Small intestine (tissue), 7 donors: ENCODE data around the gene MAS1. TPM values are rescaled to one million over a fixed set of nuclear protein-coding genes. Genes with fewer than 3 reads are reported as not detected.
"Not testable (repeated sequence)": the region's sequence is repeated elsewhere in the genome, so short reads cannot be mapped to it uniquely, and the experiment has no call there.

Experiments used
- DNase-seq, 2 donors: peaks; one replicate each; pipeline versions ENCODE4 v3.0.0 to v3.0.0-alpha.2; 2013
- FAIRE-seq: peaks from 2 replicates; lab custom pipeline; 2012; peaks lifted over from hg19 to GRCh38; lab: Jason Lieb, UNC
- H3K27ac ChIP-seq, 3 donors: one replicate each; pipeline ENCODE4 v1.5.1; 2013; ENCODE audit warnings: low read length in 2 of 3, mild to moderate bottlenecking in 2 of 3, control low read depth in 1 of 3, inconsistent platforms in 1 of 3, low read depth in 1 of 3, moderate library complexity in 1 of 3
- H3K27me3 ChIP-seq, 3 donors: one replicate each; pipeline ENCODE4 v1.6.1; 2013; ENCODE audit warnings: low read length in 3 of 3, inconsistent platforms in 1 of 3; ENCODE audit not compliant: control insufficient read depth in 3 of 3, insufficient read depth in 3 of 3
- H3K36me3 ChIP-seq, 3 donors: one replicate each; pipeline ENCODE4 v1.6.1; 2013; ENCODE audit warnings: low read length in 3 of 3, inconsistent platforms in 1 of 3, low read depth in 1 of 3, mild to moderate bottlenecking in 1 of 3, moderate library complexity in 1 of 3; ENCODE audit not compliant: control insufficient read depth in 3 of 3, insufficient read depth in 2 of 3
- H3K4me1 ChIP-seq, 3 donors: one replicate each; pipeline ENCODE4 v1.6.1; 2013; ENCODE audit warnings: low read length in 2 of 3, inconsistent platforms in 1 of 3, low read depth in 1 of 3, mild to moderate bottlenecking in 1 of 3, moderate library complexity in 1 of 3; ENCODE audit not compliant: control insufficient read depth in 3 of 3, insufficient read depth in 2 of 3
- H3K4me3 ChIP-seq, 3 donors: one replicate each; pipeline ENCODE4 v1.5.1; 2013; ENCODE audit warnings: low read length in 3 of 3, control low read depth in 1 of 3, inconsistent platforms in 1 of 3, low read depth in 1 of 3, mild to moderate bottlenecking in 1 of 3, moderate library complexity in 1 of 3
- H3K9me3 ChIP-seq, 2 donors: one replicate each; pipeline ENCODE4 v1.6.1; 2013; ENCODE audit warnings: low read depth in 1 of 2, low read length in 1 of 2; ENCODE audit not compliant: control insufficient read depth in 2 of 2, insufficient read depth in 1 of 2
- WGBS, 3 donors: extraction: QIAGEN DNeasy Blood & Tissue Kit; methylation state at CpG; one replicate each; pipeline ENCODE4 v1.1.7; 2013; 5-methylcytosine and 5-hydroxymethylcytosine counted together
- polyA plus RNA-seq, 4 donors: library from polyadenylated mRNA; stranded (reverse) in 3 of 4; unstranded in 1 of 4; fragments of 200-250 nt in 3 of 4; fragments of 120-200 nt in 1 of 4; gene quantifications; one replicate each; pipeline versions ENCODE4 v1.2.1 to v1.2.3, GENCODE V29; 2013
- donor health status: healthy with polysubstance abuse.
- donor health status: control.
- donor health status: control.
- donor health status: Bipolar disorder and iron deficiency.
- donor health status: healthy.

The MAS1 gene
- polyA plus RNA-seq, 4 donors: under 0.01 TPM; not detected in 3

- no peaks in the 10 kb centered on the region for H3K27me3 ChIP-seq
- no peak for FAIRE-seq
- no peaks in the 10 kb centered on the region for H3K4me1 ChIP-seq
- 77 to 93% (median 92%) methylated on average over 1 of the region's 1 CpG for WGBS, 3 donors
- DNase-seq: no peak
- no peaks in the 10 kb centered on the region for H3K36me3 ChIP-seq
- H3K4me3 ChIP-seq: no peak overlapping the region
- no peaks in the 10 kb centered on the region for H3K9me3 ChIP-seq
- H3K27ac ChIP-seq: no peak overlapping the region
Measured at GRCh38 chr6:159858259-159858658, 32.5 kb upstream of the MAS1 start.

GRCh38 chr6:159860482-159860881 is 30.3 kb upstream of the MAS1 start:
- H3K36me3 ChIP-seq: no peaks in the 10 kb centered on the region
- DNase-seq: no peak
- H3K4me1 ChIP-seq: no peaks in the 10 kb centered on the region
- no peak overlapping the region for H3K4me3 ChIP-seq
- no peak for FAIRE-seq
- H3K9me3 ChIP-seq: no peaks in the 10 kb centered on the region
- 93 to 100% (median 99%) methylated on average over 1 of the region's 1 CpG for WGBS, 3 donors
- H3K27me3 ChIP-seq: no peaks in the 10 kb centered on the region
- no peak overlapping the region for H3K27ac ChIP-seq

GRCh38 chr6:159862103-159862502 is 28.7 kb upstream of the MAS1 start:
- Histone ChIP-seq H3K9me3 (no peaks in the 10 kb centered on the region), H3K27me3 (no peaks in the 10 kb centered on the region), H3K4me3 (no peak overlapping the region), H3K4me1 (no peaks in the 10 kb centered on the region), H3K27ac (no peak overlapping the region), H3K36me3 (no peaks in the 10 kb centered on the region)
- FAIRE-seq: no peak
- 67 to 76% (median 72%) methylated on average over 5 of the region's 5 CpGs for WGBS, 3 donors
- no peak for DNase-seq

- H3K4me3 ChIP-seq, H3K27ac ChIP-seq, H3K9me3 ChIP-seq, H3K36me3 ChIP-seq, H3K27me3 ChIP-seq, H3K4me1 ChIP-seq, FAIRE-seq: not testable (repeated sequence)
- WGBS, 3 donors: 15 to 29% (median 21%) methylated on average over 5 of the region's 5 CpGs
- DNase-seq: peak; percentile 57 to 71
Measured at GRCh38 chr6:159863341-159863740, 27.4 kb upstream of the MAS1 start.

GRCh38 chr6:159865226-159865920 is 25.4 kb upstream of the MAS1 start:
- Histone ChIP-seq H3K27ac (no peak overlapping the region), H3K4me3 (no peak overlapping the region), H3K4me1 (no peaks in the 10 kb centered on the region), H3K27me3 (no peaks in the 10 kb centered on the region), H3K9me3 (peaks cover 0 to 3% of the 10 kb centered on the region in 2 donors), H3K36me3 (no peaks in the 10 kb centered on the region)
- no peak for DNase-seq
- 89 to 94% (median 91%) methylated on average over 12 of the region's 12 CpGs for WGBS, 3 donors
- no peak for FAIRE-seq

- no peaks in the 10 kb centered on the region for H3K4me1 ChIP-seq
- H3K4me3 ChIP-seq: no peak overlapping the region
- 86 to 91% (median 90%) methylated on average over 23 to 28 of the region's 28 CpGs for WGBS, 3 donors
- no peak overlapping the region for H3K27ac ChIP-seq
- H3K27me3 ChIP-seq: no peaks in the 10 kb centered on the region
- H3K36me3 ChIP-seq: no peaks in the 10 kb centered on the region
- peaks cover 0 to 3% of the 10 kb centered on the region in 2 donors for H3K9me3 ChIP-seq
- FAIRE-seq (no peak), DNase-seq (no peak)
Measured at GRCh38 chr6:159866286-159867247, 24.2 kb upstream of the MAS1 start.

- no peak for DNase-seq
- no peaks in the 10 kb centered on the region for H3K36me3 ChIP-seq
- H3K9me3 ChIP-seq: peaks cover 0 to 3% of the 10 kb centered on the region in 2 donors
- FAIRE-seq: no peak
- WGBS, 3 donors: 88 to 94% (median 90%) methylated on average over 1 of the region's 1 CpG
- no peaks in the 10 kb centered on the region for H3K27me3 ChIP-seq
- no peak overlapping the region for H3K27ac ChIP-seq
- no peaks in the 10 kb centered on the region for H3K4me1 ChIP-seq
- no peak overlapping the region for H3K4me3 ChIP-seq
Measured at GRCh38 chr6:159871241-159871640, 19.5 kb upstream of the MAS1 start.

GRCh38 chr6:159871906-159872305 is 18.9 kb upstream of the MAS1 start:
- 74 to 83% (median 75%) methylated on average over 5 of the region's 5 CpGs for WGBS, 3 donors
- FAIRE-seq: no peak

More at GRCh38 chr6:159871906-159872305, 18.9 kb upstream of the MAS1 start:
- Histone ChIP-seq H3K4me1 (no peaks in the 10 kb centered on the region), H3K9me3 (peaks cover 0 to 3% of the 10 kb centered on the region in 2 donors), H3K36me3 (no peaks in the 10 kb centered on the region), H3K4me3 (no peak overlapping the region), H3K27ac (no peak overlapping the region), H3K27me3 (no peaks in the 10 kb centered on the region)
- DNase-seq: no peak
